Gastrocnemius medialis (tissue), 4 donors: Measurements from ENCODE around the gene PATJ.

Source experiments
- POLR2A ChIP-seq, 2 donors: fragments of 450-650 bp; IDR thresholded peaks; one replicate each; pipeline ENCODE4 v1.6.1; 2017; ENCODE audit warnings: antibody characterized with exemption in 2 of 2, mild to moderate bottlenecking in 2 of 2, moderate library complexity in 2 of 2
- TF ChIP-seq, protein P1 (sequence below), 5 experiments: fragments of 450-650 bp in 3 of 5; fragments of 200-600 bp in 2 of 5; sonication (generic) in 2 of 5; IDR thresholded peaks in 4 of 5; conservative IDR thresholded peaks in 1 of 5; 1 replicate in 4 of 5; 2 replicates in 1 of 5; pipeline ENCODE4 v1.5.1; 2016 to 2019; ENCODE audit warnings: antibody characterized with exemption in 5 of 5, mild to moderate bottlenecking in 3 of 5, moderate library complexity in 3 of 5

DNA sequence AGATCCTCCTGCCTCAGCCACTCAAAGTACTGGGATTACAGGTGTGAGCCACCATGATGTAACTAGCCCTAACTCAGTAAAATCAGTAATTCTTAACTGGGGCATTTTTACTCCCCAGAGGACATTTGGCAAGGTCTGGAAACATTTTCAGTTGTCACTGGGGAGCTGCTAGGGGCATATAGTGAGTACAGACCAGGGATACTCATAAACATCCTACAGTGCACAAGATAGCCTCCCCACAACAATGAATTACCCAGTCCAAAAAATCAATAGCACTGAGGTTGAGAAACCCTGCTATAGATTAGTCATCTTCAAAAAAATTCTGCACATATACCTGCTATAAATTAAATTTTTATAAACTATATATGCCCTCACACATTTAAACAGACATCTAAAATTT lies 30.3 kb upstream of the PATJ start:
- TF ChIP-seq, protein P1, sequence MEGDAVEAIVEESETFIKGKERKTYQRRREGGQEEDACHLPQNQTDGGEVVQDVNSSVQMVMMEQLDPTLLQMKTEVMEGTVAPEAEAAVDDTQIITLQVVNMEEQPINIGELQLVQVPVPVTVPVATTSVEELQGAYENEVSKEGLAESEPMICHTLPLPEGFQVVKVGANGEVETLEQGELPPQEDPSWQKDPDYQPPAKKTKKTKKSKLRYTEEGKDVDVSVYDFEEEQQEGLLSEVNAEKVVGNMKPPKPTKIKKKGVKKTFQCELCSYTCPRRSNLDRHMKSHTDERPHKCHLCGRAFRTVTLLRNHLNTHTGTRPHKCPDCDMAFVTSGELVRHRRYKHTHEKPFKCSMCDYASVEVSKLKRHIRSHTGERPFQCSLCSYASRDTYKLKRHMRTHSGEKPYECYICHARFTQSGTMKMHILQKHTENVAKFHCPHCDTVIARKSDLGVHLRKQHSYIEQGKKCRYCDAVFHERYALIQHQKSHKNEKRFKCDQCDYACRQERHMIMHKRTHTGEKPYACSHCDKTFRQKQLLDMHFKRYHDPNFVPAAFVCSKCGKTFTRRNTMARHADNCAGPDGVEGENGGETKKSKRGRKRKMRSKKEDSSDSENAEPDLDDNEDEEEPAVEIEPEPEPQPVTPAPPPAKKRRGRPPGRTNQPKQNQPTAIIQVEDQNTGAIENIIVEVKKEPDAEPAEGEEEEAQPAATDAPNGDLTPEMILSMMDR (IDR thresholded peaks at IDR 0.05 in 4 of 5, conservative IDR thresholded peaks at IDR 0.05 in 1 of 5), result no peak
- no peak for TF ChIP-seq POLR2A (IDR thresholded peaks at IDR 0.05)
